H9 (cell line): ENCODE data around the gene CFAP54. TPM values are rescaled to one million over a fixed set of nuclear protein-coding genes. Genes with fewer than 3 reads are reported as not detected.
A peak's percentile ranks its signal among the peaks of the same experiment; 100 is the strongest.

ENCODE experiments used
- DNase-seq: peaks from one replicate; pipeline ENCODE4 v3.0.0-alpha.2; 2017
- H2AFZ ChIP-seq: one replicate; pipeline ENCODE4 v1.6.1; 2013; ENCODE audit warnings: mild to moderate bottlenecking, low read length, control low read depth, moderate library complexity
- H2AK5ac ChIP-seq: 2 replicates; pipeline ENCODE4 v1.6.1; 2013; ENCODE audit warnings: low read length, control low read depth, mixed read lengths; ENCODE audit not compliant: insufficient read length
- H2BK120ac ChIP-seq: one replicate; pipeline ENCODE4 v1.6.1; 2013; ENCODE audit warnings: low read depth, mild to moderate bottlenecking, low read length, control low read depth, inconsistent platforms; ENCODE audit not compliant: poor library complexity, severe bottlenecking
- H2BK12ac ChIP-seq: 2 replicates; pipeline ENCODE4 v1.6.1; 2013; ENCODE audit warnings: low read length, control low read depth, mixed read lengths, low read depth; ENCODE audit not compliant: insufficient read length
- H2BK15ac ChIP-seq: 2 replicates; pipeline ENCODE4 v1.6.1; 2013; ENCODE audit warnings: low read depth, low read length, control low read depth
- H2BK20ac ChIP-seq: one replicate; pipeline ENCODE4 v1.6.1; 2013; ENCODE audit warnings: low read depth, mild to moderate bottlenecking, low read length, control low read depth, inconsistent platforms; ENCODE audit not compliant: poor library complexity, severe bottlenecking
- H2BK5ac ChIP-seq: 2 replicates; pipeline ENCODE4 v1.6.1; 2013; ENCODE audit warnings: low read length, control low read depth, mixed read lengths; ENCODE audit not compliant: insufficient read length
- H3K14ac ChIP-seq: 2 replicates; pipeline ENCODE4 v1.6.1; 2013; ENCODE audit warnings: low read length, control low read depth; ENCODE audit not compliant: insufficient read depth
- H3K18ac ChIP-seq: 2 replicates; pipeline ENCODE4 v1.6.1; 2013; ENCODE audit warnings: low read depth, mild to moderate bottlenecking, mixed read lengths, low read length, control low read depth; ENCODE audit not compliant: insufficient read length
- H3K23ac ChIP-seq: 2 replicates; pipeline ENCODE4 v1.6.1; 2013; ENCODE audit warnings: low read length, control low read depth, mixed read lengths, low read depth; ENCODE audit not compliant: insufficient read length
- H3K23me2 ChIP-seq: 2 replicates; pipeline ENCODE4 v1.6.1; 2013; ENCODE audit warnings: low read depth, mild to moderate bottlenecking, mixed read lengths, low read length, control low read depth; ENCODE audit not compliant: insufficient read length, poor library complexity, severe bottlenecking
- H3K27ac ChIP-seq: 2 replicates; pipeline ENCODE4 v1.5.1; 2013; ENCODE audit warnings: low read length, control low read depth, mixed read lengths, low read depth; ENCODE audit not compliant: insufficient read length
- H3K27me3 ChIP-seq: 2 replicates; pipeline ENCODE4 v1.6.1; 2013; ENCODE audit warnings: low read length, control low read depth, inconsistent platforms; ENCODE audit not compliant: insufficient read depth
- H3K4ac ChIP-seq: 2 replicates; pipeline ENCODE4 v1.6.1; 2013; ENCODE audit warnings: low read depth, mild to moderate bottlenecking, control low read depth, inconsistent platforms, low read length, moderate library complexity
- H3K4me1 ChIP-seq: 2 replicates; pipeline ENCODE4 v1.6.1; 2013; ENCODE audit warnings: low read length, control low read depth, inconsistent platforms; ENCODE audit not compliant: insufficient read depth
- H3K4me2 ChIP-seq: 2 replicates; pipeline ENCODE4 v1.6.1; 2013; ENCODE audit warnings: low read length, control low read depth, mixed read lengths; ENCODE audit not compliant: insufficient read length, insufficient read depth
- H3K56ac ChIP-seq: 2 replicates; pipeline ENCODE4 v1.6.1; 2013; ENCODE audit warnings: low read depth, mild to moderate bottlenecking, mixed read lengths, low read length, control low read depth; ENCODE audit not compliant: insufficient read length
- H3K79me1 ChIP-seq: 2 replicates; pipeline ENCODE4 v1.6.1; 2013; ENCODE audit warnings: low read depth, mild to moderate bottlenecking, moderate library complexity, low read length, control low read depth, inconsistent platforms; ENCODE audit not compliant: insufficient read depth, poor library complexity, severe bottlenecking
- H3K79me2 ChIP-seq: 2 replicates; pipeline ENCODE4 v1.6.1; 2013; ENCODE audit warnings: low read length, control low read depth, inconsistent platforms; ENCODE audit not compliant: insufficient read depth
- H3K9ac ChIP-seq: 2 replicates; pipeline ENCODE4 v1.6.1; 2013; ENCODE audit warnings: low read length, control low read depth, mixed read lengths; ENCODE audit not compliant: insufficient read length; ENCODE audit errors: extremely low read depth
- H3K9me3 ChIP-seq: one replicate; pipeline ENCODE4 v1.6.1; 2013; ENCODE audit warnings: low read depth, low read length, inconsistent platforms; ENCODE audit not compliant: control insufficient read depth
- H3T11ph ChIP-seq: one replicate; pipeline ENCODE4 v1.6.1; 2013; ENCODE audit warnings: mild to moderate bottlenecking, low read length, control low read depth, inconsistent platforms
- H4K20me1 ChIP-seq: one replicate; pipeline ENCODE4 v1.6.1; 2013; ENCODE audit not compliant: control insufficient read depth, insufficient read length, insufficient read depth
- H4K5ac ChIP-seq: 2 replicates; pipeline ENCODE4 v1.6.1; 2013; ENCODE audit warnings: low read depth, mild to moderate bottlenecking, mixed read lengths, low read length, control low read depth; ENCODE audit not compliant: insufficient read length
- H4K8ac ChIP-seq: replicated peaks from 2 replicates; pipeline ENCODE4 v1.6.1; 2013; ENCODE audit warnings: low read length, control low read depth, mixed read lengths, low read depth; ENCODE audit not compliant: insufficient read length
- H4K91ac ChIP-seq: 2 replicates; pipeline ENCODE4 v1.6.1; 2013; ENCODE audit warnings: low read depth, mild to moderate bottlenecking, moderate library complexity, mixed read lengths, low read length, control low read depth; ENCODE audit not compliant: insufficient read length
- H3K27ac Mint-ChIP-seq, 3 experiments: 2 replicates in 2 of 3; 3 replicates in 1 of 3; pipeline ENCODE4 v1.8.0; 2020 to 2021; ENCODE audit warnings: mixed read lengths in 3 of 3, mild to moderate bottlenecking in 1 of 3, moderate library complexity in 1 of 3
- H3K27me3 Mint-ChIP-seq: 2 replicates; pipeline ENCODE4 v1.8.0; 2021; ENCODE audit warnings: low read depth, mild to moderate bottlenecking, moderate library complexity, mixed read lengths
- H3K36me3 Mint-ChIP-seq, 3 experiments: 2 replicates in 2 of 3; 3 replicates in 1 of 3; pipeline ENCODE4 v1.8.0; 2020 to 2021; ENCODE audit warnings: low read depth in 3 of 3, mixed read lengths in 3 of 3; ENCODE audit not compliant: insufficient read depth in 1 of 3
- H3K4me1 Mint-ChIP-seq, 2 experiments: 2 replicates each; pipeline ENCODE4 v1.8.0; 2020; ENCODE audit warnings: mixed read lengths in 2 of 2
- H3K4me3 Mint-ChIP-seq, 2 experiments: 2 replicates in 1 of 2; 3 replicates in 1 of 2; pipeline ENCODE4 v1.8.0; 2020 to 2021; ENCODE audit warnings: mild to moderate bottlenecking in 2 of 2, mixed read lengths in 2 of 2, moderate library complexity in 1 of 2
- H3K9me3 Mint-ChIP-seq, 2 experiments: 2 replicates in 1 of 2; 3 replicates in 1 of 2; pipeline ENCODE4 v1.8.0; 2020; ENCODE audit warnings: mild to moderate bottlenecking in 2 of 2, mixed read lengths in 2 of 2, moderate library complexity in 1 of 2
- WGBS: extraction: QIAGEN DNeasy Blood & Tissue Kit; methylation state at CpG from one replicate; pipeline ENCODE4 v1.1.7; 2013; ENCODE audit warnings: missing lambda C conversion rate, low lambda C conversion rate, mixed read lengths; ENCODE audit not compliant: insufficient read length; ENCODE audit errors: extremely low coverage; 5-methylcytosine and 5-hydroxymethylcytosine counted together
- total RNA-seq: library from RNA; stranded (reverse); gene quantifications from 2 replicates; pipeline ENCODE4 v1.2.1, GENCODE V29; 2021
- TF ChIP-seq, protein P1 (sequence below): fragments of 200-600 bp; sonication (generic); conservative IDR thresholded peaks from 3 replicates; pipeline ENCODE4 v1.8.0; 2021; ENCODE audit warnings: antibody characterized with exemption, mild to moderate bottlenecking

The CFAP54 gene
- total RNA-seq, 1 experiment from 2014 or later = 0.24 TPM

DNA sequence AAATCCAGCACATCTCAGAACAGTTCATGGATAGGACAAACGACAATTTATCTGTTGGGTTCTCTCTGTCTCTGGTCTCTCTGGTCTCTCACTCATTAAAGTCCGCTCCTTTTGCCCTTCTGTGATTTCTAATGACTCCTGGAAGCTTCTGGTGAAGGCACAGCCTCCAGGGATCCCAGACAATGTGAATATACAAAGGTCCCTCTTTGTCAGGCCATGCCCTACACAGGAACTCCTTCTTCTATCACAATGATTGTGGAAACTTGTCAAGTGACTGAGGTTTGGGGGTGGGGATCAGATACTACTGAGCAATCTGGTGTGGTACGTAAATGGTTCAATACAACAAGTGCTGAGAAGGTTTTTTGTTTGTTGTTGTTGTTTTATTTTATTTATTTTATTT, 46.5 kb upstream of the CFAP54 start:
- H3K4me1 ChIP-seq = no peaks in the 10 kb centered on the region
- H3K27me3 Mint-ChIP-seq = no peaks in the 10 kb centered on the region
- H2BK15ac ChIP-seq = no peak overlapping the region
- TF ChIP-seq, protein P1, sequence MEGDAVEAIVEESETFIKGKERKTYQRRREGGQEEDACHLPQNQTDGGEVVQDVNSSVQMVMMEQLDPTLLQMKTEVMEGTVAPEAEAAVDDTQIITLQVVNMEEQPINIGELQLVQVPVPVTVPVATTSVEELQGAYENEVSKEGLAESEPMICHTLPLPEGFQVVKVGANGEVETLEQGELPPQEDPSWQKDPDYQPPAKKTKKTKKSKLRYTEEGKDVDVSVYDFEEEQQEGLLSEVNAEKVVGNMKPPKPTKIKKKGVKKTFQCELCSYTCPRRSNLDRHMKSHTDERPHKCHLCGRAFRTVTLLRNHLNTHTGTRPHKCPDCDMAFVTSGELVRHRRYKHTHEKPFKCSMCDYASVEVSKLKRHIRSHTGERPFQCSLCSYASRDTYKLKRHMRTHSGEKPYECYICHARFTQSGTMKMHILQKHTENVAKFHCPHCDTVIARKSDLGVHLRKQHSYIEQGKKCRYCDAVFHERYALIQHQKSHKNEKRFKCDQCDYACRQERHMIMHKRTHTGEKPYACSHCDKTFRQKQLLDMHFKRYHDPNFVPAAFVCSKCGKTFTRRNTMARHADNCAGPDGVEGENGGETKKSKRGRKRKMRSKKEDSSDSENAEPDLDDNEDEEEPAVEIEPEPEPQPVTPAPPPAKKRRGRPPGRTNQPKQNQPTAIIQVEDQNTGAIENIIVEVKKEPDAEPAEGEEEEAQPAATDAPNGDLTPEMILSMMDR = no peak
- DNase-seq = no peak
- no peaks in the 10 kb centered on the region for H3K4me1 Mint-ChIP-seq
- H3K23ac ChIP-seq = no peak overlapping the region
- H4K91ac ChIP-seq = no peak overlapping the region
- H3K27ac ChIP-seq = no peak overlapping the region
- no CpG with 5 or more reads among the region's 3 CpGs for WGBS
- H2BK20ac ChIP-seq = no peak overlapping the region
- no peak overlapping the region for H3K9ac ChIP-seq
- H3K79me1 ChIP-seq = no peaks in the 10 kb centered on the region
- no peak overlapping the region for H3K14ac ChIP-seq
- H4K8ac ChIP-seq = no peak overlapping the region
- H3K4ac ChIP-seq = no peak overlapping the region
- no peaks in the 10 kb centered on the region for H3K36me3 Mint-ChIP-seq
- no peaks in the 10 kb centered on the region for H3K23me2 ChIP-seq
- no peaks in the 10 kb centered on the region for H3K79me2 ChIP-seq
- H3K27ac Mint-ChIP-seq = peak overlapping the region in 1 of 3 experiments; percentile 84; a peak in 1 of 7 replicates
- H4K20me1 ChIP-seq = no peaks in the 10 kb centered on the region
- H3K4me2 ChIP-seq = no peak overlapping the region
- no peak overlapping the region for H2BK120ac ChIP-seq
- no peak overlapping the region for H4K5ac ChIP-seq
- H3K56ac ChIP-seq = no peak overlapping the region
- H3K18ac ChIP-seq = no peak overlapping the region
- H2AK5ac ChIP-seq = no peak overlapping the region
- no peaks in the 10 kb centered on the region for H3K27me3 ChIP-seq
- H3K4me3 Mint-ChIP-seq = no peak overlapping the region
- H3K9me3 ChIP-seq = no peaks in the 10 kb centered on the region
- no peaks in the 10 kb centered on the region for H3K9me3 Mint-ChIP-seq
- no peak overlapping the region for H2AFZ ChIP-seq
- no peak overlapping the region for H3T11ph ChIP-seq
- no peak overlapping the region for H2BK12ac ChIP-seq
- H2BK5ac ChIP-seq = no peak overlapping the region
